C4-2B (cell line): ENCODE results near the gene PTOV1.

Experiments
- ZFX ChIP-seq: fragments of 450-650 bp; IDR thresholded peaks from 2 replicates; pipeline ENCODE4 v1.6.1; 2017
- TF ChIP-seq, protein P1 (sequence below): fragments of 450-650 bp; conservative IDR thresholded peaks from 2 replicates; pipeline ENCODE4 v1.5.1; 2017; ENCODE audit warnings: mild to moderate bottlenecking

DNA sequence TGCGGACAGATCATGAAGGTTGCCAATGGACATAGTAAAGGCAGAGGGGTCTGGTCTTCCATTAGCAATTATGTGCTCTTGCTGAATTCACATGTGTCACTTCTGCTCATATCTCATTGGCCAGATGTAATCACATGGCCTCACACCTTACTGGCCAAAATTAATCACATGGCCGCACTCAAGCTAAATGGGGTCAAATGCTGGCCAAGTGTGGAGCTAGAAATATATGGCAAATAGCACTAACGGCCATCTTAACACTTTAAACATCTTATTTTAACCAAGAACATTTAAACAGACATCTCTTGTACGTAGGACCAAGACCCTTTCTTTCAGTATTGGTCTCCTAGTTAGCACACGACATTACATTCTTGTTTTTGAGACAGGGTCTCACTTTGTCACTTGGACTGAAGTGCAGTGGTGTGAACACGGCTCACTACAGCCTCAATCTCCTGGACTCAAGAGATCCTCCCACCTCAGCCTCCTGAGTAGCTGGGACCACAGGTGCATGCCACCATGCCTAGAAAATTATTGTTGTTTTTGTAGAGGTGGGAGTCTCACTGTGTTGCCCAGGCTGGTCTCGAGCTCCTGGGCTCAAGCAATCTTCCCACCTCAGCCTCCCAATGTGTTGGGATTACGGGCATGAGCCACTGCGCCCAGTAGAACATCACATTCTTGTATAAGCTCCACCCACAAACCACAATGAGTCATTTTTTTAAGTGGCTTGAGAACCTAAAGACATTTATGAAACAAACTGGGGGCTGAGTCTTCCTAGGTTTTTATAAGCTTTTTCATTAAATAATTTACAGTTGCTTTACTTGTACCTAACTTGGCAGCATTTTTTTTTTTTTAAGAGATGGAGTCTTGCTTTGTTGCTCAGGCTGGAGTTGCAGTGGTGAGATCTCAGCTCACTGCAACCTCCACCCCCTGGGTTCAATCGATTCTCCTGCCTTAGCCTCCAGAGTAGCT is 2.9 kb upstream of the PTOV1 start:
- TF ChIP-seq, protein P1, sequence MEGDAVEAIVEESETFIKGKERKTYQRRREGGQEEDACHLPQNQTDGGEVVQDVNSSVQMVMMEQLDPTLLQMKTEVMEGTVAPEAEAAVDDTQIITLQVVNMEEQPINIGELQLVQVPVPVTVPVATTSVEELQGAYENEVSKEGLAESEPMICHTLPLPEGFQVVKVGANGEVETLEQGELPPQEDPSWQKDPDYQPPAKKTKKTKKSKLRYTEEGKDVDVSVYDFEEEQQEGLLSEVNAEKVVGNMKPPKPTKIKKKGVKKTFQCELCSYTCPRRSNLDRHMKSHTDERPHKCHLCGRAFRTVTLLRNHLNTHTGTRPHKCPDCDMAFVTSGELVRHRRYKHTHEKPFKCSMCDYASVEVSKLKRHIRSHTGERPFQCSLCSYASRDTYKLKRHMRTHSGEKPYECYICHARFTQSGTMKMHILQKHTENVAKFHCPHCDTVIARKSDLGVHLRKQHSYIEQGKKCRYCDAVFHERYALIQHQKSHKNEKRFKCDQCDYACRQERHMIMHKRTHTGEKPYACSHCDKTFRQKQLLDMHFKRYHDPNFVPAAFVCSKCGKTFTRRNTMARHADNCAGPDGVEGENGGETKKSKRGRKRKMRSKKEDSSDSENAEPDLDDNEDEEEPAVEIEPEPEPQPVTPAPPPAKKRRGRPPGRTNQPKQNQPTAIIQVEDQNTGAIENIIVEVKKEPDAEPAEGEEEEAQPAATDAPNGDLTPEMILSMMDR, result no peak
- TF ChIP-seq ZFX, result no peak
